ENCODE measurements around the gene PEF1.

- TF ChIP-seq, protein P1, sequence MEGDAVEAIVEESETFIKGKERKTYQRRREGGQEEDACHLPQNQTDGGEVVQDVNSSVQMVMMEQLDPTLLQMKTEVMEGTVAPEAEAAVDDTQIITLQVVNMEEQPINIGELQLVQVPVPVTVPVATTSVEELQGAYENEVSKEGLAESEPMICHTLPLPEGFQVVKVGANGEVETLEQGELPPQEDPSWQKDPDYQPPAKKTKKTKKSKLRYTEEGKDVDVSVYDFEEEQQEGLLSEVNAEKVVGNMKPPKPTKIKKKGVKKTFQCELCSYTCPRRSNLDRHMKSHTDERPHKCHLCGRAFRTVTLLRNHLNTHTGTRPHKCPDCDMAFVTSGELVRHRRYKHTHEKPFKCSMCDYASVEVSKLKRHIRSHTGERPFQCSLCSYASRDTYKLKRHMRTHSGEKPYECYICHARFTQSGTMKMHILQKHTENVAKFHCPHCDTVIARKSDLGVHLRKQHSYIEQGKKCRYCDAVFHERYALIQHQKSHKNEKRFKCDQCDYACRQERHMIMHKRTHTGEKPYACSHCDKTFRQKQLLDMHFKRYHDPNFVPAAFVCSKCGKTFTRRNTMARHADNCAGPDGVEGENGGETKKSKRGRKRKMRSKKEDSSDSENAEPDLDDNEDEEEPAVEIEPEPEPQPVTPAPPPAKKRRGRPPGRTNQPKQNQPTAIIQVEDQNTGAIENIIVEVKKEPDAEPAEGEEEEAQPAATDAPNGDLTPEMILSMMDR (IDR thresholded peaks at IDR 0.05; ENCODE audit: poor library complexity): no peak
- no peak for TF ChIP-seq EZH2phosphoT487 (IDR thresholded peaks at IDR 0.05; ENCODE audit: low read depth, severe bottlenecking, unreplicated experiment)
These were observed 21.3 kb downstream of the PEF1 start for GRCh38 chr1:31623365-31623764.
